Ovary (tissue), 9 donors: ENCODE data around the gene CREG1. TPM values are rescaled to one million over a fixed set of nuclear protein-coding genes. Genes with fewer than 3 reads are reported as not detected.

ENCODE experiments used
- DNase-seq, 5 donors: peaks; one replicate each; pipeline ENCODE4 v3.0.0-alpha.2; 2019 to 2020
- H3K27ac ChIP-seq, 2 donors: fragments of 200-600 bp; one replicate each; pipeline versions ENCODE4 v1.5.1 to v1.8.0; 2019 to 2022
- H3K27me3 ChIP-seq: fragments of 200-600 bp; one replicate; pipeline ENCODE4 v1.8.0; 2022
- H3K36me3 ChIP-seq: fragments of 200-600 bp; sonication (generic); one replicate; pipeline ENCODE4 v1.5.1; 2019
- H3K4me1 ChIP-seq: one replicate; pipeline ENCODE4 v1.8.1; 2013; ENCODE audit warnings: mild to moderate bottlenecking, moderate library complexity; ENCODE audit not compliant: insufficient read depth
- H3K4me3 ChIP-seq: fragments of 200-600 bp; sonication (generic); one replicate; pipeline ENCODE4 v1.5.1; 2017
- H3K9me3 ChIP-seq, 2 donors: fragments of 200-600 bp in 1 of 2; sonication (generic) in 1 of 2; one replicate each; pipeline versions ENCODE4 v1.5.1 to v1.8.1; 2013 to 2019; ENCODE audit warnings: mild to moderate bottlenecking in 1 of 2, moderate library complexity in 1 of 2
- EP300 ChIP-seq: sonication (generic); formaldehyde crosslinking; IDR thresholded peaks from one replicate; pipeline ENCODE4 v1.6.1; 2017; ENCODE audit warnings: antibody characterized with exemption
- POLR2A ChIP-seq: fragments of 450-650 bp; IDR thresholded peaks from one replicate; pipeline ENCODE4 v1.6.1; 2017; ENCODE audit warnings: antibody characterized with exemption, mild to moderate bottlenecking, moderate library complexity
- whole genome bisulfite sequencing, 3 donors: extraction: QIAGEN DNeasy Blood & Tissue Kit in 1 of 3; methylation state at CpG; one replicate each; pipeline versions ENCODE4 v1.1.5 to v1.1.7; 2013 to 2017; 5-methylcytosine and 5-hydroxymethylcytosine counted together
- intact Hi-C, 4 donors: fragments of 100-400 bp; cut with DNase I; formaldehyde crosslinking; loops; one replicate each; pipeline versions ENCODE4 v1.11.0 to v1.15.1; 2022 to 2023
- polyA plus RNA-seq, 2 donors: library from polyadenylated mRNA; stranded (reverse); fragments of 200-250 nt in 1 of 2; fragments of 350-450 nt in 1 of 2; fragmentation: Illumina TruSeq in 1 of 2; extraction: RNeasy Lipid Tissue Mini Kit (QIAGEN cat#74804) in 1 of 2; gene quantifications; one replicate each; pipeline ENCODE4 v1.2.3, GENCODE V29; 2013 to 2014
- total RNA-seq, 7 donors: library from RNA; depleted of rRNA in 2 of 7; stranded (reverse); fragments of >200 nt in 2 of 7; fragmentation: NEBNext Ultra II Directional in 3 of 7; extraction: Animal tissue kit (Norgen Biotek cat#: 25700) in 3 of 7; gene quantifications; one replicate each; pipeline versions ENCODE4 v1.1.0 to v1.2.4, GENCODE V29; 2016 to 2023
- TF ChIP-seq, protein P1 (sequence below), 3 donors: fragments of 450-650 bp in 2 of 3; fragments of 200-600 bp in 1 of 3; IDR thresholded peaks; one replicate each; pipeline versions ENCODE4 v1.5.1 to v1.8.0; 2016 to 2022; ENCODE audit warnings: antibody characterized with exemption in 3 of 3, mild to moderate bottlenecking in 1 of 3
- donor health status: DM: no; HTN: no; CAD: no; lungs with moderate emphysema.
- donor health status: DM: no; HTN: no; CAD: no.
- donor health status: Bipolar disorder and iron deficiency.
- donor health status: DM: yes; HTN: yes; CAD: no.
- donor health status: DM: no; HTN: no; CAD: no.
- donor health status: DM: yes; HTN: yes; CAD: no.

CREG1 gene
- total and polyA plus RNA-seq, 9 donors: 82.2 to 203 (median 96.8) TPM

DNA sequence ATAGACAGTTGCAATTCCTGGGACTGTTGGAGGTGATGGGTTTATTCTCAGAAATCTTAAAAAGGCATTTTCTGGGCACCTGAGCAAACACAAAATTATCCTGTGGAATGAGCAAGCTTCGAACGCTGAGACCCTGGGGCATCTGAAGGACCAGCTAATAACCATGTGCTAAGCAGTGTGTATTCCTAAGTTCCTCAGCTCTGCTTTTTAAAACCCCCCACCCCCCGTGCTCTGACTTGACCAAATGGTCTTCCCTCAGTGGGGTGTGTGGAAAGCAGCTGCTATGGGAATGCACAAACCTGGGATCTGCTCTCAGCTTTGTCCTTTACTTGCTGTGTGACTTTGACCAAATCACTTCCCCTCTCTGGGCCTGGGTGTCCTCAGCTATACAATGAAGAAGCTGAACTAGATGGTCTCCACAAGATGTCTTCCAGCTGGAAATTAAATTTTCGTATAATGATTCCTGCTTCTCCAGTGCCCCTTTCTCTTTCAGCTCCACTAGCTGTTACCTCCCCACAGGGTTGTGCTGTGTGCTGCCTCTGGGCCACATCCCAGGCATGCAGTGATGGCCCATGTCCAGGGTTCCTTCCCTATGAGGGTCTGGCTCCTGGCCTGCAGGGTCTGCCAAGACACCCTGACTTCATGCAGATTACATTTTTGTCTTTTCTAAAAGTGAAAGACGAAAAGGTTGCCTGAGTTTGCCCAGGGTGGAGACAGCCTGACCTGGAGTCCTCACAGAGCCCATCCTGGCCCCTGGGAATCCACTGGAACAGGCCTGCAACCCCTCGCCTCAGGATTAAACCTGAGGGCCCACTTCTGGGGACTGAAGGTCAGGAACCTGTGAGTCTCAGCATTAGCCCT lies 20.4 kb downstream of the CREG1 start:
- no peak overlapping the region for H3K4me3 ChIP-seq
- intact Hi-C loops: loop anchor here (5.0 to 10.0 kb wide), 3 partner anchors 128 to 468 kb away; no protein-coding TSS in a partner anchor
- 70 to 74% (median 71%) methylated on average over 6 of the region's 6 CpGs for WGBS, 3 donors
- peak in 4 of 5 donors; percentile 30 to 69 (median 35) for DNase-seq
- no peak overlapping the region for H3K27ac ChIP-seq
- no peaks in the 10 kb centered on the region for H3K36me3 ChIP-seq
- no peaks in the 10 kb centered on the region for H3K4me1 ChIP-seq
- no peaks in the 10 kb centered on the region for H3K27me3 ChIP-seq
- no peaks in the 10 kb centered on the region for H3K9me3 ChIP-seq
- TF ChIP-seq, protein P1, sequence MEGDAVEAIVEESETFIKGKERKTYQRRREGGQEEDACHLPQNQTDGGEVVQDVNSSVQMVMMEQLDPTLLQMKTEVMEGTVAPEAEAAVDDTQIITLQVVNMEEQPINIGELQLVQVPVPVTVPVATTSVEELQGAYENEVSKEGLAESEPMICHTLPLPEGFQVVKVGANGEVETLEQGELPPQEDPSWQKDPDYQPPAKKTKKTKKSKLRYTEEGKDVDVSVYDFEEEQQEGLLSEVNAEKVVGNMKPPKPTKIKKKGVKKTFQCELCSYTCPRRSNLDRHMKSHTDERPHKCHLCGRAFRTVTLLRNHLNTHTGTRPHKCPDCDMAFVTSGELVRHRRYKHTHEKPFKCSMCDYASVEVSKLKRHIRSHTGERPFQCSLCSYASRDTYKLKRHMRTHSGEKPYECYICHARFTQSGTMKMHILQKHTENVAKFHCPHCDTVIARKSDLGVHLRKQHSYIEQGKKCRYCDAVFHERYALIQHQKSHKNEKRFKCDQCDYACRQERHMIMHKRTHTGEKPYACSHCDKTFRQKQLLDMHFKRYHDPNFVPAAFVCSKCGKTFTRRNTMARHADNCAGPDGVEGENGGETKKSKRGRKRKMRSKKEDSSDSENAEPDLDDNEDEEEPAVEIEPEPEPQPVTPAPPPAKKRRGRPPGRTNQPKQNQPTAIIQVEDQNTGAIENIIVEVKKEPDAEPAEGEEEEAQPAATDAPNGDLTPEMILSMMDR (IDR thresholded peaks at IDR 0.05): no peak
- TF ChIP-seq EP300: no peak
- no peak for TF ChIP-seq POLR2A

DNA sequence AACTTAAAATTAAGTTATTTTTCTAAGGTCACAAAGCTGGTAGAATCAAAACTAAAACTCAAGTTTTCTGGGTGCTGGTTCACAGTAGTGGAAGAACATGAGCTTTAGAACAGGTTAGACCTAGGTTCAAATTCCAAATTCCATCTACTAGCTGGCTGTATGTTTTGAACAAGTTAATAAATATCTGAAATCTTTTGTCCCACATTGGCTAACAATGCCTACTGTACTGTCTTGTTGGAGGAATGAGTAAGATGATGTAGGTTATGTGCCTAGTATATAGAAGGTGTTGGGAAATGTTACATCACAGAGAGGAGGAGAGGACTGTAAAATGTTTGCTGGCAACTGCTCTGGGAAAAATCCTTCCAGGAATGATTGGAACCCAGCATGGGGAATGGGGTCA lies 21.2 kb downstream of the CREG1 start:
- H3K4me3 ChIP-seq: no peak overlapping the region
- no peaks in the 10 kb centered on the region for H3K27me3 ChIP-seq
- H3K36me3 ChIP-seq: no peaks in the 10 kb centered on the region
- H3K27ac ChIP-seq: no peak overlapping the region
- H3K9me3 ChIP-seq: no peaks in the 10 kb centered on the region
- no peak for DNase-seq
- no peaks in the 10 kb centered on the region for H3K4me1 ChIP-seq
- TF ChIP-seq, protein P1 (IDR thresholded peaks at IDR 0.05): no peak
- no peak for TF ChIP-seq POLR2A
- TF ChIP-seq EP300: no peak
- intact Hi-C loops: loop anchor here (5.0 to 10.0 kb wide), 3 partner anchors 128 to 468 kb away; no protein-coding TSS in a partner anchor

- Histone ChIP-seq H3K27ac (no peak overlapping the region), H3K9me3 (no peaks in the 10 kb centered on the region), H3K36me3 (no peaks in the 10 kb centered on the region), H3K4me1 (no peaks in the 10 kb centered on the region), H3K27me3 (no peaks in the 10 kb centered on the region), H3K4me3 (no peak overlapping the region)
- TF ChIP-seq EP300 (no peak), POLR2A (no peak)
- TF ChIP-seq, protein P1 (IDR thresholded peaks at IDR 0.05): no peak
- 44 to 59% (median 55%) methylated on average over 8 of the region's 8 CpGs for WGBS, 3 donors
- intact Hi-C loops: loop anchor here (5.0 to 10.0 kb wide), 3 partner anchors 125 to 465 kb away; no protein-coding TSS in a partner anchor
- no peak for DNase-seq
These were observed 23.6 kb downstream of the CREG1 start for GRCh38 chr1:167529829-167530474.

DNA sequence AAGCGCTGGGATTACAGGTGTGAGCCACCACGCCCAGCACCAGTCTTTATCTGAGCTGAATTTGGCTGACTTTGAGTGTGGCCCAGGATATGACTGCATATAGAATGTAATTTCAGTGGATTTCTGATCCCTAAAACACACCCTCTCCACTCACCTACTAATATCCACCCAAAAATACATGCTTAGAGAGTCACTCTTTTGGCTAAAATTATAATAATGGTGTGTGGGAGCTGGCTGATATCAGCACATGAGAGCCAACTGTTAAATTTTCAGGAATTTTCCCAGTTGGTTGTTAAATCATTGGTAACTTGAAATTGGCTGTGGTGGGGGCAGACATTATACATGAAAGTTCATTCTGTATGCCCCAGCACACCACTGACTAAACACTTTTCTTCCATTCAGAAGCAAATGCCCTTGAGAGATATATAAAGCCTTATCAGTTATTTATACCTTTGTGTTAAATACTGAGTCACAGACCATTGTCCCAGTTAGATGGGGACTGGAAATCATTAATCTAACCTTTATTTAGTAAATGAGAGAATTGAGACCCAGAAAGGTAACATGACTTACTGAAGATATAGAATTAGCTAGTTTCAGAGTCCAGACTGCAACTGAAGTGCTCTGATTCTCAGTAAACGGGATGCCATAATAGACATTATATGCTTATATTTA lies 25.4 kb downstream of the CREG1 start:
- Histone ChIP-seq H3K4me1 (no peaks in the 10 kb centered on the region), H3K9me3 (no peaks in the 10 kb centered on the region), H3K27me3 (no peaks in the 10 kb centered on the region), H3K4me3 (no peak overlapping the region), H3K27ac (no peak overlapping the region), H3K36me3 (no peaks in the 10 kb centered on the region)
- 83 to 89% (median 87%) methylated on average over 3 of the region's 3 CpGs for WGBS, 3 donors
- intact Hi-C loops: no loop called here
- no peak for DNase-seq
- TF ChIP-seq POLR2A (no peak), EP300 (no peak)
- TF ChIP-seq, protein P1 (IDR thresholded peaks at IDR 0.05): no peak
